IPS DF 6.9 (cell line): Measurements from ENCODE around the gene TSPAN9.

Source experiments
- DNase-seq: peaks from one replicate; pipeline ENCODE4 v3.0.0-alpha.2; 2013; ENCODE audit warnings: low read depth, low spot score
- H3K27ac ChIP-seq: one replicate; pipeline ENCODE4 v1.5.1; 2013; ENCODE audit warnings: low read length, control low read depth
- H3K27me3 ChIP-seq: 2 replicates; pipeline ENCODE4 v1.6.1; 2013; ENCODE audit warnings: mild to moderate bottlenecking, low read length; ENCODE audit not compliant: control insufficient read depth, insufficient read depth
- H3K36me3 ChIP-seq: 2 replicates; pipeline ENCODE4 v1.6.1; 2013; ENCODE audit warnings: low read length; ENCODE audit not compliant: control insufficient read depth, insufficient read depth
- H3K4me1 ChIP-seq: 2 replicates; pipeline ENCODE4 v1.6.1; 2013; ENCODE audit warnings: low read length; ENCODE audit not compliant: control insufficient read depth, insufficient read depth
- H3K4me3 ChIP-seq: 2 replicates; pipeline ENCODE4 v1.5.1; 2013; ENCODE audit warnings: mild to moderate bottlenecking, low read length
- H3K9me3 ChIP-seq: 2 replicates; pipeline ENCODE4 v1.6.1; 2013; ENCODE audit warnings: low read length, inconsistent platforms; ENCODE audit not compliant: control insufficient read depth, insufficient read depth
- WGBS: extraction: QIAGEN DNeasy Blood & Tissue Kit; methylation state at CpG from one replicate; pipeline ENCODE4 v1.1.7; 2013; ENCODE audit warnings: mixed read lengths, missing lambda C conversion rate; ENCODE audit not compliant: insufficient read length, insufficient coverage; 5-methylcytosine and 5-hydroxymethylcytosine counted together

TSPAN9 gene

GRCh38 chr12:3175238-3175637 lies 98.1 kb downstream of the TSPAN9 start:
- WGBS: no CpG with 5 or more reads among the region's 10 CpGs
- Histone ChIP-seq H3K27me3 (no peaks in the 10 kb centered on the region), H3K4me3 (no peak overlapping the region), H3K27ac (no peak overlapping the region), H3K4me1 (peaks cover 6% of the 10 kb centered on the region), H3K9me3 (no peaks in the 10 kb centered on the region), H3K36me3 (no peaks in the 10 kb centered on the region)
- DNase-seq: no peak

GRCh38 chr12:3176754-3177153 lies 99.6 kb downstream of the TSPAN9 start:
- Histone ChIP-seq H3K27me3 (no peaks in the 10 kb centered on the region), H3K9me3 (no peaks in the 10 kb centered on the region), H3K4me1 (peaks cover 6% of the 10 kb centered on the region), H3K36me3 (no peaks in the 10 kb centered on the region), H3K27ac (no peak overlapping the region), H3K4me3 (no peak overlapping the region)
- WGBS: no CpG with 5 or more reads among the region's 9 CpGs
- no peak for DNase-seq

- H3K36me3 ChIP-seq: no peaks in the 10 kb centered on the region
- no peak overlapping the region for H3K27ac ChIP-seq
- no peaks in the 10 kb centered on the region for H3K9me3 ChIP-seq
- H3K27me3 ChIP-seq: no peaks in the 10 kb centered on the region
- H3K4me1 ChIP-seq: peaks cover 2% of the 10 kb centered on the region; the same call in 1 of the 2 replicates
- no peak overlapping the region for H3K4me3 ChIP-seq
- DNase-seq: no peak
- no CpG with 5 or more reads among the region's 18 CpGs for WGBS
Observed at GRCh38 chr12:3177778-3178425, 100.7 kb downstream of the TSPAN9 start.

- no peak overlapping the region for H3K4me3 ChIP-seq
- H3K27me3 ChIP-seq: no peaks in the 10 kb centered on the region
- DNase-seq: no peak
- H3K4me1 ChIP-seq: peaks cover 2% of the 10 kb centered on the region; the same call in 1 of the 2 replicates
- H3K9me3 ChIP-seq: no peaks in the 10 kb centered on the region
- WGBS: no CpG with 5 or more reads among the region's 12 CpGs
- H3K36me3 ChIP-seq: no peaks in the 10 kb centered on the region
- H3K27ac ChIP-seq: no peak overlapping the region
Observed at GRCh38 chr12:3178671-3179313, 101.6 kb downstream of the TSPAN9 start.

- Histone ChIP-seq H3K9me3 (no peaks in the 10 kb centered on the region), H3K27me3 (no peaks in the 10 kb centered on the region), H3K36me3 (no peaks in the 10 kb centered on the region), H3K4me1 (peaks cover 2% of the 10 kb centered on the region; the same call in 1 of the 2 replicates), H3K27ac (no peak overlapping the region), H3K4me3 (no peak overlapping the region)
- no CpG with 5 or more reads among the region's 12 CpGs for WGBS
- DNase-seq: no peak
Observed at GRCh38 chr12:3179731-3180130, 102.6 kb downstream of the TSPAN9 start.

GRCh38 chr12:3182426-3182825 lies 105.2 kb downstream of the TSPAN9 start:
- WGBS: no CpG with 5 or more reads among the region's 5 CpGs
- Histone ChIP-seq H3K36me3 (no peaks in the 10 kb centered on the region), H3K4me1 (peaks cover 2% of the 10 kb centered on the region; the same call in 1 of the 2 replicates), H3K9me3 (no peaks in the 10 kb centered on the region), H3K4me3 (no peak overlapping the region), H3K27ac (no peak overlapping the region), H3K27me3 (no peaks in the 10 kb centered on the region)
- no peak for DNase-seq

GRCh38 chr12:3184485-3184884 lies 107.3 kb downstream of the TSPAN9 start:
- H3K9me3 ChIP-seq: no peaks in the 10 kb centered on the region
- DNase-seq: no peak
- no peaks in the 10 kb centered on the region for H3K36me3 ChIP-seq
- H3K4me3 ChIP-seq: no peak overlapping the region
- WGBS: no CpG with 5 or more reads among the region's 12 CpGs
- H3K4me1 ChIP-seq: no peaks in the 10 kb centered on the region; the same call in 1 of the 2 replicates
- no peaks in the 10 kb centered on the region for H3K27me3 ChIP-seq
- H3K27ac ChIP-seq: no peak overlapping the region

GRCh38 chr12:3185260-3185870 lies 108.2 kb downstream of the TSPAN9 start:
- Histone ChIP-seq H3K36me3 (no peaks in the 10 kb centered on the region), H3K27ac (no peak overlapping the region), H3K4me3 (no peak overlapping the region), H3K9me3 (no peaks in the 10 kb centered on the region), H3K27me3 (no peaks in the 10 kb centered on the region), H3K4me1 (no peaks in the 10 kb centered on the region; the same call in 1 of the 2 replicates)
- no CpG with 5 or more reads among the region's 11 CpGs for WGBS
- DNase-seq: no peak

- Histone ChIP-seq H3K36me3 (no peaks in the 10 kb centered on the region), H3K9me3 (no peaks in the 10 kb centered on the region), H3K27ac (no peak overlapping the region), H3K4me1 (no peaks in the 10 kb centered on the region; the same call in 1 of the 2 replicates), H3K4me3 (no peak overlapping the region), H3K27me3 (no peaks in the 10 kb centered on the region)
- no peak for DNase-seq
- no CpG with 5 or more reads among the region's 6 CpGs for WGBS
Observed at GRCh38 chr12:3186546-3187215, 109.5 kb downstream of the TSPAN9 start.
